Esophagus (tissue), 2 donors: ENCODE results near the gene SMPD4. TPM values are rescaled to one million over a fixed set of nuclear protein-coding genes. Genes with fewer than 3 reads are reported as not detected.
"Not testable (repeated sequence)": the region's sequence is repeated elsewhere in the genome, so short reads cannot be mapped to it uniquely, and the experiment has no call there.

ENCODE experiments used
- H3K27ac ChIP-seq, 2 donors: one replicate each; pipeline ENCODE4 v1.5.1; 2013; ENCODE audit warnings: low read depth in 2 of 2, mild to moderate bottlenecking in 2 of 2, inconsistent platforms in 1 of 2, low read length in 1 of 2, moderate library complexity in 1 of 2
- H3K27me3 ChIP-seq, 2 donors: one replicate each; pipeline ENCODE4 v1.6.1; 2013; ENCODE audit warnings: low read length in 2 of 2, control low read depth in 1 of 2, mild to moderate bottlenecking in 1 of 2; ENCODE audit not compliant: insufficient read depth in 2 of 2, control insufficient read depth in 1 of 2
- H3K36me3 ChIP-seq, 2 donors: one replicate each; pipeline ENCODE4 v1.6.1; 2013; ENCODE audit warnings: low read length in 1 of 2; ENCODE audit not compliant: control insufficient read depth in 2 of 2, insufficient read depth in 2 of 2
- H3K4me1 ChIP-seq, 2 donors: one replicate each; pipeline ENCODE4 v1.6.1; 2013; ENCODE audit warnings: low read length in 1 of 2; ENCODE audit not compliant: control insufficient read depth in 2 of 2, insufficient read depth in 2 of 2
- H3K4me3 ChIP-seq, 2 donors: one replicate each; pipeline ENCODE4 v1.5.1; 2013; ENCODE audit warnings: low read length in 2 of 2, mild to moderate bottlenecking in 2 of 2, low read depth in 1 of 2, moderate library complexity in 1 of 2
- H3K9me3 ChIP-seq, 2 donors: one replicate each; pipeline ENCODE4 v1.6.1; 2013; ENCODE audit warnings: mild to moderate bottlenecking in 2 of 2, low read depth in 1 of 2, low read length in 1 of 2, moderate library complexity in 1 of 2; ENCODE audit not compliant: control insufficient read depth in 2 of 2, insufficient read depth in 1 of 2
- WGBS, 2 donors: extraction: QIAGEN DNeasy Blood & Tissue Kit; methylation state at CpG; one replicate each; pipeline ENCODE4 v1.1.7; 2013; 5-methylcytosine and 5-hydroxymethylcytosine counted together
- polyA plus RNA-seq, 2 donors: library from polyadenylated mRNA; stranded (reverse); fragments of 200-250 nt; gene quantifications; one replicate each; pipeline ENCODE4 v1.2.3, GENCODE V29; 2013
- donor health status: healthy with polysubstance abuse.
- donor health status: Bipolar disorder and iron deficiency.

Gene SMPD4
- polyA plus RNA-seq, 2 donors = 29.7 to 32.2 TPM

DNA sequence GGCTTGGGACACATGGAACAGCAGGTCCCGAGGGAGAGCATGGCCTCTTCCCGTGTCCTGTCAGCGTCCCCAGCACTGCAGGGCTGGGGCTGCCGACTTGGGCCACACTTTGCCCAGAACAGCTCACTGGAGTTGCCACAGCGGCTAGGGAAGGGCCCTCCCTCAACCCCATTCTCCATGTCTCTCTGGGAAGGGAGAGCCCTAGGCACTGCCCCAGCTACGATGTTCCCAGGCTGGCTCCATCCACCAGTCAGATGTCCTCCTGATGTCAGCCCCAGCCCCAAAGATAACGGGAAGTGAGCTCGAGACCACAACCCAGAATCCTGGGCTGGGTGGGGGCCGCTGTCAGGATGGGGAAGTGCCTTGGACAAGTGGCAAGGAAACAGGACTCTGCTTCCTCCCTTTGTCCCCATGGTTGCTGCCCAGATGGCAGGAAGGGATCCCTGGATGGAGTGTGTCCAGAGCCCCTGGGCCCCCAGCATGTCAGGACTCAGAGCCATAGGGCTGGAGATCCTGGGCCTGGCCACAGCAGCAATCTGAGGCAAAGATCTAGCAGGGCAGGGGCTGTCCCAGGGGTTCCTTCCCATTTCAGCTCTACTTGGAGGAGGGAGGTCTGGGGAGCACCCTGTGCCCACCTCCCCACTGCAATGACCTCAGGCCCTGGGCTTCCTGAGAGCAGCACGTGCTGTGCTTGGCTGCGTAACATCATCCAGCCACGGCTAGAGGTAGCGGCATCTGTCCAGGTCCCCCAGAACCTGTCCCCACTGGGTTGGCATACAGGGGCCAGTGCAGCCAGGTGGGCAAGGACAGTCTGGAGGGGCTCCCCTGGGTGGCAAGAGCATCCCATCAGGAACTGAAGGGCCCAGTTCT lies 38.8 kb downstream of the SMPD4 start:
- not testable (repeated sequence) for H3K27me3 ChIP-seq, H3K36me3 ChIP-seq, H3K4me3 ChIP-seq, H3K4me1 ChIP-seq, H3K9me3 ChIP-seq, H3K27ac ChIP-seq
- 86 to 90% methylated on average over 12 to 13 of the region's 13 CpGs for WGBS, 2 donors

GRCh38 chr2:130141645-130142370 lies 39.6 kb downstream of the SMPD4 start:
- not testable (repeated sequence) for H3K36me3 ChIP-seq, H3K27ac ChIP-seq, H3K4me3 ChIP-seq, H3K27me3 ChIP-seq, H3K9me3 ChIP-seq, H3K4me1 ChIP-seq
- WGBS, 2 donors = 87 to 90% methylated on average over 11 to 18 of the region's 22 CpGs

DNA sequence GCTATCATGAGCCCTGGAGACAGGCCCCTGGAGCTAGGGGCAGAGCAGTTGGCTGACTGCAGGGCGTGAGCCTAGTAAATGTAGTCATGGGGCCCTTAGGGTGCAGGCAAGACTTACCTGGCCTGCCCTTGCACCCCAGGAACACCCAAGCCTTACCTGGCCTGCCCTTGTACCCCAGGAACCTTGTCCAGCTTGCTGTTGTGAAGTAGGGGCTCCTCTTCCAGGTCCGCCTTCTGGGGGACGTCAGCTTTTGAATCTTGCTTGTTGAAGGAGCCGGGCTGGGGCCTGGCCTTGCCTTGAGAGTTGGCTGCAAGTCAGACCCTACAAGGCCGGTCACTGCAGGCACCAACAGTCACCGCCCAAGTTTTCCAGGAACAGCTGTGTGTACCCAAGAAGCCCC lies 40.4 kb downstream of the SMPD4 start:
- not testable (repeated sequence) for H3K27ac ChIP-seq, H3K36me3 ChIP-seq, H3K27me3 ChIP-seq, H3K4me1 ChIP-seq, H3K4me3 ChIP-seq, H3K9me3 ChIP-seq
- 95% methylated on average over 4 of the region's 6 CpGs for WGBS, 2 donors

GRCh38 chr2:130140516-130140915 lies 40.9 kb downstream of the SMPD4 start:
- H3K4me1 ChIP-seq, H3K4me3 ChIP-seq, H3K27me3 ChIP-seq, H3K27ac ChIP-seq, H3K36me3 ChIP-seq, H3K9me3 ChIP-seq: not testable (repeated sequence)
- 84 to 85% methylated on average over 5 to 7 of the region's 7 CpGs for WGBS, 2 donors

- H3K9me3 ChIP-seq, H3K27me3 ChIP-seq, H3K36me3 ChIP-seq, H3K4me1 ChIP-seq, H3K4me3 ChIP-seq, H3K27ac ChIP-seq: not testable (repeated sequence)
- WGBS, 2 donors = 85 to 90% methylated on average over 16 to 27 of the region's 30 CpGs
Observed at GRCh38 chr2:130139331-130140280, 41.8 kb downstream of the SMPD4 start.

DNA sequence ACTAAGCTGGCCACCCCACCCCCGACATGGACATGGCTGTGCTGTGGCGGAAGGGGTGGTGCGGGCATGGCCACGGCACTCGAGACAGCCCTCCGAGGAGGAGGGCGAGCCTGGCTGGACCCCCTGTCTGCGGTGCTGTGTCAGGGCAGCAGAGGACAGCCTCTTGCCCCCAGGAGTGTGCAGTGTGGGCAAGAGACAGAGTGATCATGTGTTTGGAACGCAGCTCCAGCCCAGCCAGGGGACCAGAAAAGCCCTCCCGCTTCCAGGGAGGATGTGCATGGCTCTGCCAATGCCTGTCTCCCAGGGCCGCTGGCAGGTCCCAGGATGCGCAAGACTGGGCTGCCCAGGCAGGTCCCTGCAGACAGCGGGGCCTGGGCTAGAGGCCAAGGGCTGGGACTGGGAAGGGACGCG lies 42.6 kb downstream of the SMPD4 start:
- H3K4me1 ChIP-seq, H3K27ac ChIP-seq, H3K27me3 ChIP-seq, H3K9me3 ChIP-seq, H3K4me3 ChIP-seq, H3K36me3 ChIP-seq: not testable (repeated sequence)
- WGBS, 2 donors = 60 to 70% methylated on average over 14 to 15 of the region's 15 CpGs

DNA sequence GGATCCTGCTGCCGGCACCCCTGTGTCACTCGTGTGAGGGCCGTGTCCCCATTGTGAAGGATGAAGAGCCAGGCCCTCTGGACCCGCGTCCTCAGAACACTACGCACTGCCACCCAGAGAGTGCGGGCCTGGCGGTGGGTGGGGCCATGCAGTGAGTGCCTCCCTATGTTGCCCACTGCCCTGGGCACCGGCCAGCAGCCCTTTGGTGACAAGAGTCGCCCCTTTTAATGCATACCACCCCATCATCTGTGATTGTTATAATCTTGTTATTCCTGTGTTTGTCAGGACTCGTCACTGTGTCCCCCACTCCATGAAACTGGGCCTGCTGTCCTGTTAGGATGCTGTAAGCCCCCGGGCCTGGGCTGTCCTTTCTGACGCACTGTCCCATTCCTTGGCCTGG lies 43.1 kb downstream of the SMPD4 start:
- WGBS, 2 donors = 86 to 88% methylated on average over 10 of the region's 13 CpGs
- H3K4me3 ChIP-seq, H3K27me3 ChIP-seq, H3K4me1 ChIP-seq, H3K9me3 ChIP-seq, H3K36me3 ChIP-seq, H3K27ac ChIP-seq: not testable (repeated sequence)

GRCh38 chr2:130137118-130137517 lies 44.3 kb downstream of the SMPD4 start:
- not testable (repeated sequence) for H3K36me3 ChIP-seq, H3K4me3 ChIP-seq, H3K27me3 ChIP-seq, H3K27ac ChIP-seq, H3K4me1 ChIP-seq, H3K9me3 ChIP-seq
- WGBS, 2 donors = 77 to 82% methylated on average over 3 to 5 of the region's 5 CpGs

DNA sequence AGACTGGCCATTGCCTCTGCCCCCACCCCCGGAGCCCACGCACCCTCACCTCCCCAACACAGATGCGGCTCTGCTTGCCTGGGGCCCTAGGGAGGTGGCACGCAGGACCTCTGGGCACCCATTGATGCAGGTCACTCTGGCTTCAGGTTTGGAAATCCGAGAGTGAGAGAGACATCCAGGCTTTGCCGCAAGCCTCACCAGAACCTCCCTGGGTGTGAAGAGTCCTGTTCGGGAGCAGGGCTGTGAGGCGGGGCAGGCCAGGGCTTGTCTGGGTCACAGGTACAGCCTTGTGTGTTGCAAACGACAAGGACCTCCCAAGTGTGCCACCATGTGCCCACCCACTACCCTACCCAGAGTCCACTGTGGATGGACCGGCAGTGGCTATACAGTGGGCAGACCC lies 44.9 kb downstream of the SMPD4 start:
- not testable (repeated sequence) for H3K9me3 ChIP-seq, H3K36me3 ChIP-seq, H3K4me1 ChIP-seq, H3K27me3 ChIP-seq, H3K27ac ChIP-seq, H3K4me3 ChIP-seq
- 77 to 82% methylated on average over 8 to 9 of the region's 10 CpGs for WGBS, 2 donors
